Skeletal muscle satellite cell (primary cell): Measurements from ENCODE around the gene CBFA2T2.
"Not testable (repeated sequence)": the region's sequence is repeated elsewhere in the genome, so short reads cannot be mapped to it uniquely, and the experiment has no call there.

ENCODE experiments used
- H3K27me3 ChIP-seq: 2 replicates; pipeline ENCODE4 v1.7.0; 2013; ENCODE audit warnings: low read length; ENCODE audit not compliant: control insufficient read depth, insufficient read depth
- H3K36me3 ChIP-seq: 2 replicates; pipeline ENCODE4 v1.7.0; 2013; ENCODE audit warnings: mild to moderate bottlenecking, control low read depth, low read length; ENCODE audit not compliant: insufficient read depth
- H3K4me1 ChIP-seq: 2 replicates; pipeline ENCODE4 v1.7.0; 2013; ENCODE audit warnings: low read length; ENCODE audit not compliant: control insufficient read depth, insufficient read depth
- H3K4me2 ChIP-seq: 2 replicates; pipeline ENCODE4 v1.7.0; 2013; ENCODE audit warnings: mild to moderate bottlenecking, low read length
- H3K4me3 ChIP-seq: 2 replicates; pipeline ENCODE4 v1.7.0; 2013; ENCODE audit warnings: low read length
- H3K9ac ChIP-seq: 2 replicates; pipeline ENCODE4 v1.7.0; 2013; ENCODE audit warnings: mild to moderate bottlenecking, low read depth, low read length, moderate library complexity
- H3K9me3 ChIP-seq: replicated peaks from 2 replicates; pipeline ENCODE4 v1.7.0; 2013; ENCODE audit warnings: mild to moderate bottlenecking, control low read depth, low read length

CBFA2T2 gene

DNA sequence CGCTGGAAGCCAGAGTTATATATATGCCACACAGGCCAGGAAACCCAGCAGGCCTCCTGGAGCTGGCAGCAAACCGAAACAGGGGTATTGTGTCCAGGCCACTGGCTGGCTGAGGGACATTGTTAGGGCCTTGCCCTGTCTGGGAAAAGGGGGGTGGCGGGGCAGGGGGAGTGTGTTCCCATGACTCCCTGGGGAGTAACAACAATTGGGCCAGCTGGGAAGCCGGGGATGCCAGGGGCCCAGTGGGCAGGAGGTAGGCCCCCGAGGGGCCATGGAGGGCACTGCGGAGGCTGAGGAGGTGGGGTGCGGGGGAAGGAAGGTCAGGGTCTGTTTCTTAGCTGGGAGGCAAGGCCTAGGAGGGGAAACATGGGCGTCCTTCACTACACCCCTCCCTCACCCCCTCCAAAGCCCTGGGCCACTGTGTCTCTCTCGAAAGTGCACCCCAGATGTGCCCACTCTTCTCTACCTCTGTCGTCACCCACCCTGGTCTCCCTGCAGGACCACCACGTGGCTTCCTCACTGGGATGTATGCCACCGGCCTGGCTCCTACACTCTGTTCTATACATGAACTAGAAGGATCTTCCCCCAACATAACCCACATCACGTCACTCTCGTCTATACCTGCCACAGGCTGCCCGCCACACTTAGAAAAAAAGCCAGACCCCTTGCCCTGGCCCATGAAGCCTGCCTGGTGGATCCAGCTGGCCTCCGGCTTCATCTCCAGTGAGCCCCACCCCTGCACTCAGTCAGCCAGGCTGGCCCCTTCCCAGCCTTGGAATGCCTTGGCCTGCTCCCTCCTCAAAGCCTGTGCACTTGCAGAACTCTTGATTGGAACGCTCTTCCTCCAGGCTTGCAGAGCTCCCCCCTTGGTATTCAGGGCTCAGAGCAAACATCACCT, 204.1 kb downstream of the CBFA2T2 start:
- H3K9ac ChIP-seq, result no peak overlapping the region
- peaks cover 8% of the 10 kb centered on the region for H3K4me1 ChIP-seq
- no peak overlapping the region for H3K4me2 ChIP-seq
- no peaks in the 10 kb centered on the region for H3K9me3 ChIP-seq
- no peaks in the 10 kb centered on the region for H3K36me3 ChIP-seq
- H3K27me3 ChIP-seq, result no peaks in the 10 kb centered on the region
- no peak overlapping the region for H3K4me3 ChIP-seq

DNA sequence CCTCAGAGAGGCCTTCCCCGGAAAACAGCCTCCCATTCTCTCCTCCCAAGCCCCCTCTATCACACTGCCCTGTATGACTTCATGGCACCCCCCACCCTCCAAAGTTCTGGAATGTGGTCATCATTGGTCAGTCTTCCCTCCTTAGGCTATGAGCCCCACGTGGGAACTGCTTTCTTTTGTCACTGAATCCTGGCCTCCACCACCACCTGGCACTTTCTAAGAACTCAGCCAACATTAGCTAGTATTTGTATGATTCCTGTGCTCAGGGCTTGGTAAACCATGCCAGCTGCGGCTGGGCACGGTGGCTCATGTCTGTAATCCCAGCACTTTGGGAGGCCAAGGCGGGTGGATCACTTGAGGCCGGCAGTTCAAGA, 204.7 kb downstream of the CBFA2T2 start:
- Histone ChIP-seq H3K36me3 (no peaks in the 10 kb centered on the region), H3K9ac (no peak overlapping the region), H3K9me3 (no peaks in the 10 kb centered on the region), H3K4me1 (peaks cover 8% of the 10 kb centered on the region), H3K4me3 (no peak overlapping the region), H3K27me3 (no peaks in the 10 kb centered on the region), H3K4me2 (no peak overlapping the region)

- H3K4me1 ChIP-seq, result peaks cover 3% of the 10 kb centered on the region
- no peaks in the 10 kb centered on the region for H3K36me3 ChIP-seq
- H3K4me2 ChIP-seq, result no peak overlapping the region
- H3K9me3 ChIP-seq, result no peaks in the 10 kb centered on the region
- H3K4me3 ChIP-seq, result no peak overlapping the region
- H3K9ac ChIP-seq, result no peak overlapping the region
- no peaks in the 10 kb centered on the region for H3K27me3 ChIP-seq
Observed at GRCh38 chr20:33696448-33696847, 206.6 kb downstream of the CBFA2T2 start.

- no peak overlapping the region for H3K4me2 ChIP-seq
- no peak overlapping the region for H3K4me3 ChIP-seq
- H3K9me3 ChIP-seq, result no peaks in the 10 kb centered on the region
- no peaks in the 10 kb centered on the region for H3K27me3 ChIP-seq
- no peak overlapping the region for H3K9ac ChIP-seq
- no peaks in the 10 kb centered on the region for H3K36me3 ChIP-seq
- peaks cover 3% of the 10 kb centered on the region for H3K4me1 ChIP-seq
Observed at GRCh38 chr20:33697129-33697528, 207.2 kb downstream of the CBFA2T2 start.

GRCh38 chr20:33698966-33699365, 209.1 kb downstream of the CBFA2T2 start:
- H3K9ac ChIP-seq, H3K4me2 ChIP-seq, H3K4me3 ChIP-seq, H3K4me1 ChIP-seq, H3K27me3 ChIP-seq, H3K36me3 ChIP-seq, H3K9me3 ChIP-seq: not testable (repeated sequence)
